Ishikawa (cell line): ENCODE data around the gene ERVV-1.

ENCODE experiments used
- CEBPB ChIP-seq: IDR thresholded peaks from 2 replicates; pipeline ENCODE4 v1.6.1; 2012
- CREB1 ChIP-seq: IDR thresholded peaks from 2 replicates; pipeline ENCODE4 v1.6.1; 2012; ENCODE audit warnings: low read depth
- EGR1 ChIP-seq: IDR thresholded peaks from 2 replicates; pipeline ENCODE4 v1.6.1; 2012
- EP300 ChIP-seq: IDR thresholded peaks from 2 replicates; pipeline ENCODE4 v1.6.1; 2012; ENCODE audit warnings: borderline replicate concordance
- FOXM1 ChIP-seq: IDR thresholded peaks from 2 replicates; pipeline ENCODE4 v1.6.1; 2012; ENCODE audit warnings: low read depth, borderline replicate concordance
- NFIC ChIP-seq: IDR thresholded peaks from 2 replicates; pipeline ENCODE4 v1.6.1; 2012
- RAD21 ChIP-seq: IDR thresholded peaks from 2 replicates; pipeline ENCODE4 v1.6.1; 2012; ENCODE audit warnings: low read depth
- TAF1 ChIP-seq: IDR thresholded peaks from 2 replicates; pipeline ENCODE4 v1.6.1; 2012; ENCODE audit warnings: low read depth, mild to moderate bottlenecking
- TCF12 ChIP-seq: IDR thresholded peaks from 2 replicates; pipeline ENCODE4 v1.6.1; 2012; ENCODE audit warnings: low read depth
- TEAD4 ChIP-seq: IDR thresholded peaks from 2 replicates; pipeline ENCODE4 v1.6.1; 2012
- YY1 ChIP-seq: IDR thresholded peaks from 2 replicates; pipeline ENCODE4 v1.6.1; 2012; ENCODE audit warnings: low read depth
- ZBTB7A ChIP-seq: IDR thresholded peaks from 2 replicates; pipeline ENCODE4 v1.6.1; 2012; ENCODE audit warnings: low read depth
- TF ChIP-seq, protein P1 (sequence below): IDR thresholded peaks from 2 replicates; pipeline ENCODE4 v1.6.1; 2012; ENCODE audit warnings: low read depth, mild to moderate bottlenecking
- TF ChIP-seq, protein P2 (sequence below): IDR thresholded peaks from 2 replicates; pipeline ENCODE4 v1.6.1; 2012

DNA sequence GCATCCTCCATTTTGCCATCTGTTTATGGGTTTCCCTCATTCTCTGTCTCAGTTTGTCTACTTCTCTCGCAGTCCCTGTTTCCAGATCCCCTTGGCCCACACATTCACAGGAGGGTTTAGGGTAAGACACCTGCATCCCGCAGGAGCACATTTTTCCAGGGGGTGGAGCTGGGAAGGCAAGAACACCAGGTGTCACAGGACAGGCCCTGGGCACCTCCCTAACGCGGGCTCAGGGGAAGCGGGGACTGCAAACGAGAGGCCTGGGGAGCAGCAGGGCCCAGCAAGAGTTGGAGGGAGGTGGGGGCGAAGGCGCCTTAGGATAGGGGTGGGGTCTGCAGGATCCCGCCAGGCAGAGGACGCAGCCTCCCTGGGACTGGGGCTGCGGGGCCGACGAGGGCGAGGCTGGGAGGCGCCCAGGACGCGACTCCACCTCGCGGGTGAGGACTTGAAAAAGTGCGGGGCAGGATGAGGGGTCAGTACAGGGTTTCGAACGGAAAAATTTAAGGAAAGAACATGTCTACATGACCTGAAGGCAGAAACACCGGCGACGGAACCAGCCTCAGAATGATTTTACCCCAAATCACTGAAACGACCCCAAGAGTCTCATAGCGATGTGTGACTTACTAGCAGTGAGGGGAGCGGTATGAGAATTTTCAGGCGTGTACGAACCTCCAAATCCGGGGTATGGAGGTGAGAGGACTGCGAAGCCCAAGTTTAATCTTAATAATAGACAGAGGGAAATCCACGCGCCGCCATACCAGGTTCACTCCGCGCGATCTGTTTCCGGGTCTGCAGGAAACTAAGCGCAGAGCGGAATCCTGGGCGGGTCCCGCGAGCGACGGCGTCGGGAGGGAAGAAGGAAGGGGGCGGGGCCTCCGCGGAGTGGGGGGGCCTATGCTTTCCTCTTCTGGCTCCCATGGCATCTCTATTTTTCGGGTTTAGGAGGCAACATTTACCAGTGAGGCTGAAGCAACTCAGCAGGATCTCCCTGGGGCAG lies 23.7 kb downstream of the ERVV-1 start:
- TF ChIP-seq, protein P1, sequence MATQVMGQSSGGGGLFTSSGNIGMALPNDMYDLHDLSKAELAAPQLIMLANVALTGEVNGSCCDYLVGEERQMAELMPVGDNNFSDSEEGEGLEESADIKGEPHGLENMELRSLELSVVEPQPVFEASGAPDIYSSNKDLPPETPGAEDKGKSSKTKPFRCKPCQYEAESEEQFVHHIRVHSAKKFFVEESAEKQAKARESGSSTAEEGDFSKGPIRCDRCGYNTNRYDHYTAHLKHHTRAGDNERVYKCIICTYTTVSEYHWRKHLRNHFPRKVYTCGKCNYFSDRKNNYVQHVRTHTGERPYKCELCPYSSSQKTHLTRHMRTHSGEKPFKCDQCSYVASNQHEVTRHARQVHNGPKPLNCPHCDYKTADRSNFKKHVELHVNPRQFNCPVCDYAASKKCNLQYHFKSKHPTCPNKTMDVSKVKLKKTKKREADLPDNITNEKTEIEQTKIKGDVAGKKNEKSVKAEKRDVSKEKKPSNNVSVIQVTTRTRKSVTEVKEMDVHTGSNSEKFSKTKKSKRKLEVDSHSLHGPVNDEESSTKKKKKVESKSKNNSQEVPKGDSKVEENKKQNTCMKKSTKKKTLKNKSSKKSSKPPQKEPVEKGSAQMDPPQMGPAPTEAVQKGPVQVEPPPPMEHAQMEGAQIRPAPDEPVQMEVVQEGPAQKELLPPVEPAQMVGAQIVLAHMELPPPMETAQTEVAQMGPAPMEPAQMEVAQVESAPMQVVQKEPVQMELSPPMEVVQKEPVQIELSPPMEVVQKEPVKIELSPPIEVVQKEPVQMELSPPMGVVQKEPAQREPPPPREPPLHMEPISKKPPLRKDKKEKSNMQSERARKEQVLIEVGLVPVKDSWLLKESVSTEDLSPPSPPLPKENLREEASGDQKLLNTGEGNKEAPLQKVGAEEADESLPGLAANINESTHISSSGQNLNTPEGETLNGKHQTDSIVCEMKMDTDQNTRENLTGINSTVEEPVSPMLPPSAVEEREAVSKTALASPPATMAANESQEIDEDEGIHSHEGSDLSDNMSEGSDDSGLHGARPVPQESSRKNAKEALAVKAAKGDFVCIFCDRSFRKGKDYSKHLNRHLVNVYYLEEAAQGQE, result no peak
- TF ChIP-seq, protein P2, sequence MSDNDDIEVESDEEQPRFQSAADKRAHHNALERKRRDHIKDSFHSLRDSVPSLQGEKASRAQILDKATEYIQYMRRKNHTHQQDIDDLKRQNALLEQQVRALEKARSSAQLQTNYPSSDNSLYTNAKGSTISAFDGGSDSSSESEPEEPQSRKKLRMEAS, result no peak
- TF ChIP-seq CEBPB (no peak), FOXM1 (no peak), CREB1 (no peak), TAF1 (no peak), RAD21 (no peak), EP300 (no peak), TCF12 (no peak), ZBTB7A (no peak), NFIC (no peak), EGR1 (no peak), YY1 (no peak), TEAD4 (no peak)
